ENCODE results near the gene NACA2.
A peak's percentile ranks its signal among the peaks of the same experiment; 100 is the strongest.

GRCh38 chr17:61635913-61636432 is 45.0 kb upstream of the NACA2 start:
- TF ChIP-seq CTCF (IDR thresholded peaks at IDR 0.05) (peak; percentile 32 to 62 (median 44)), POLR2A (IDR thresholded peaks at IDR 0.05) (no peak), POLR2AphosphoS5 (IDR thresholded peaks at IDR 0.05) (no peak)
